Neuron (in vitro differentiated cells): ENCODE measurements around the gene PMS1.
A peak's percentile ranks its signal among the peaks of the same experiment; 100 is the strongest.
"Not testable (repeated sequence)": the region's sequence is repeated elsewhere in the genome, so short reads cannot be mapped to it uniquely, and the experiment has no call there.

Source experiments
- H2AFZ ChIP-seq: one replicate; pipeline ENCODE4 v1.6.1; 2013; ENCODE audit warnings: low read depth, mild to moderate bottlenecking, inconsistent platforms, low read length, moderate library complexity
- H3K27me3 ChIP-seq: one replicate; pipeline ENCODE4 v1.6.1; 2013; ENCODE audit warnings: low read length; ENCODE audit not compliant: insufficient read depth
- H3K36me3 ChIP-seq: one replicate; pipeline ENCODE4 v1.6.1; 2013; ENCODE audit warnings: low read length; ENCODE audit not compliant: insufficient read depth
- H3K4me1 ChIP-seq: one replicate; pipeline ENCODE4 v1.6.1; 2013; ENCODE audit warnings: low read length; ENCODE audit not compliant: insufficient read depth
- H3K4me3 ChIP-seq: 2 replicates; pipeline ENCODE4 v1.5.1; 2013; ENCODE audit warnings: mild to moderate bottlenecking, low read length, moderate library complexity
- H3K9me3 ChIP-seq: one replicate; pipeline ENCODE4 v1.6.1; 2013; ENCODE audit warnings: low read length

The PMS1 gene

GRCh38 chr2:189783927-189784867 lies at the start of gene PMS1, which contains the start of gene ORMDL1:
Gene PMS1, plus strand, starts transcription at chr2:189784450. Its CDS starts 7,360 bp downstream, at chr2:189791810.
Gene ORMDL1, minus strand, starts transcription at chr2:189784339. Its CDS starts 1,744 bp downstream, at chr2:189782595.
- H3K36me3 ChIP-seq = peaks cover 47% of the 10 kb centered on the region
- peak within 1 kb of the TSS; percentile 21 for H2AFZ ChIP-seq
- H3K9me3 ChIP-seq = no peaks in the 10 kb centered on the region
- no peaks in the 10 kb centered on the region for H3K27me3 ChIP-seq
- peak within 1 kb of the TSS; percentile 92 for H3K4me3 ChIP-seq
- peaks cover 13% of the 10 kb centered on the region for H3K4me1 ChIP-seq

GRCh38 chr2:189751080-189751658 lies 33.1 kb upstream of the PMS1 start:
- Histone ChIP-seq H3K9me3 (no peaks in the 10 kb centered on the region), H3K27me3 (no peaks in the 10 kb centered on the region), H3K4me3 (no peak overlapping the region), H2AFZ (no peak overlapping the region), H3K4me1 (no peaks in the 10 kb centered on the region), H3K36me3 (peaks cover 53% of the 10 kb centered on the region)

- H3K4me1 ChIP-seq = peaks cover 2% of the 10 kb centered on the region
- no peaks in the 10 kb centered on the region for H3K27me3 ChIP-seq
Measured at GRCh38 chr2:189756311-189756952, 27.8 kb upstream of the PMS1 start.

GRCh38 chr2:189760154-189760553 lies 24.1 kb upstream of the PMS1 start:
- not testable (repeated sequence) for H3K4me3 ChIP-seq, H2AFZ ChIP-seq
- H3K4me1 ChIP-seq = peaks cover 15% of the 10 kb centered on the region

More at GRCh38 chr2:189756311-189756952, 27.8 kb upstream of the PMS1 start:
- Histone ChIP-seq H3K4me3 (no peak overlapping the region), H3K36me3 (peaks cover 26% of the 10 kb centered on the region), H2AFZ (no peak overlapping the region), H3K9me3 (no peaks in the 10 kb centered on the region)

GRCh38 chr2:189762229-189762550 lies 22.1 kb upstream of the PMS1 start:
- Histone ChIP-seq H3K27me3 (no peaks in the 10 kb centered on the region), H2AFZ (peak overlapping the region; percentile 94), H3K36me3 (peaks cover 11% of the 10 kb centered on the region), H3K9me3 (no peaks in the 10 kb centered on the region), H3K4me3 (peak overlapping the region; percentile 92), H3K4me1 (peaks cover 15% of the 10 kb centered on the region)

More at GRCh38 chr2:189760154-189760553, 24.1 kb upstream of the PMS1 start:
- not testable (repeated sequence) for H3K36me3 ChIP-seq, H3K9me3 ChIP-seq, H3K27me3 ChIP-seq

GRCh38 chr2:189762551-189763298 lies 21.5 kb upstream of the PMS1 start, which contains the start of gene OSGEPL1:
Gene OSGEPL1, minus strand, starts transcription at chr2:189762792. Its CDS starts 1,152 bp downstream, at chr2:189761640.
- H3K4me1 ChIP-seq = peaks cover 15% of the 10 kb centered on the region
- H3K9me3 ChIP-seq = no peaks in the 10 kb centered on the region
- no peaks in the 10 kb centered on the region for H3K27me3 ChIP-seq
- peaks cover 14% of the 10 kb centered on the region for H3K36me3 ChIP-seq
- peak within 1 kb of the TSS; percentile 94 for H2AFZ ChIP-seq
- H3K4me3 ChIP-seq = peak within 1 kb of the TSS; percentile 92

GRCh38 chr2:189763908-189764661 lies 20.2 kb upstream of the PMS1 start:
- Histone ChIP-seq H3K9me3 (no peaks in the 10 kb centered on the region), H2AFZ (peak overlapping the region; percentile 94), H3K4me3 (no peak overlapping the region), H3K27me3 (no peaks in the 10 kb centered on the region), H3K4me1 (peaks cover 15% of the 10 kb centered on the region), H3K36me3 (peaks cover 23% of the 10 kb centered on the region)

GRCh38 chr2:189770590-189771322 lies 13.5 kb upstream of the PMS1 start:
- Histone ChIP-seq H3K4me3 (no peak overlapping the region), H3K9me3 (no peaks in the 10 kb centered on the region), H2AFZ (no peak overlapping the region), H3K4me1 (no peaks in the 10 kb centered on the region), H3K27me3 (no peaks in the 10 kb centered on the region), H3K36me3 (peaks cover 76% of the 10 kb centered on the region)

GRCh38 chr2:189772212-189772611 lies 12.0 kb upstream of the PMS1 start:
- H3K4me3 ChIP-seq = no peak overlapping the region
- H3K27me3 ChIP-seq = no peaks in the 10 kb centered on the region
- no peak overlapping the region for H2AFZ ChIP-seq
- no peaks in the 10 kb centered on the region for H3K9me3 ChIP-seq
- peaks cover 78% of the 10 kb centered on the region for H3K36me3 ChIP-seq
- no peaks in the 10 kb centered on the region for H3K4me1 ChIP-seq

GRCh38 chr2:189782221-189782671 lies 2.0 kb upstream of the PMS1 start:
- H3K4me1 ChIP-seq = peaks cover 13% of the 10 kb centered on the region
- H3K27me3 ChIP-seq = no peaks in the 10 kb centered on the region
- H2AFZ ChIP-seq = no peak overlapping the region
- peaks cover 56% of the 10 kb centered on the region for H3K36me3 ChIP-seq
- no peaks in the 10 kb centered on the region for H3K9me3 ChIP-seq
- peak overlapping the region; percentile 92 for H3K4me3 ChIP-seq

GRCh38 chr2:189783451-189783926 lies 761 bp upstream of the PMS1 start:
- Histone ChIP-seq H2AFZ (peak overlapping the region; percentile 17), H3K9me3 (no peaks in the 10 kb centered on the region), H3K27me3 (no peaks in the 10 kb centered on the region), H3K4me1 (peaks cover 13% of the 10 kb centered on the region), H3K4me3 (peak overlapping the region; percentile 92), H3K36me3 (peaks cover 51% of the 10 kb centered on the region)
